Fibroblast of lung (primary cell): ENCODE measurements around the gene ATXN7L1.

ENCODE experiments used
- CTCF ChIP-seq, 2 donors: IDR thresholded peaks in 1 of 2; conservative IDR thresholded peaks in 1 of 2; 1 replicate in 1 of 2; 2 replicates in 1 of 2; pipeline ENCODE4 v1.5.1; 2011 to 2012; ENCODE audit warnings: low read length in 2 of 2, control low read depth in 1 of 2, inconsistent platforms in 1 of 2, low read depth in 1 of 2, mild to moderate bottlenecking in 1 of 2
- EZH2 ChIP-seq: IDR thresholded peaks from 2 replicates; pipeline ENCODE4 v1.5.1; 2012; ENCODE audit warnings: low read length, control low read depth, mild to moderate bottlenecking; ENCODE audit errors: missing control alignments

GRCh38 chr7:105885387-105886111 is 9.2 kb upstream of the ATXN7L1 start:
- TF ChIP-seq CTCF (conservative IDR thresholded peaks at IDR 0.05 in 1 of 2, IDR thresholded peaks at IDR 0.05 in 1 of 2; ENCODE audit: low read depth in 1 of 2, low read length in 2 of 2) (no peak), EZH2 (no peak)
